Hepatocyte (in vitro differentiated cells): ENCODE results near the gene MOV10L1.

ENCODE experiments used
- CTCF ChIP-seq: fragments of 200-600 bp; sonication (generic); IDR thresholded peaks from 2 replicates; pipeline ENCODE4 v1.5.1; 2016; ENCODE audit warnings: antibody characterized with exemption, mild to moderate bottlenecking; ENCODE audit not compliant: poor library complexity
- EZH2 ChIP-seq: fragments of 200-600 bp; sonication (generic); IDR thresholded peaks from 2 replicates; pipeline ENCODE4 v1.6.1; 2016; ENCODE audit warnings: antibody characterized with exemption, mild to moderate bottlenecking, borderline replicate concordance
- EZH2phosphoT487 ChIP-seq: fragments of 200-600 bp; sonication (generic); IDR thresholded peaks from one replicate; pipeline ENCODE4 v1.6.1; 2018; ENCODE audit warnings: antibody characterized with exemption, mild to moderate bottlenecking, low read depth, moderate library complexity; ENCODE audit not compliant: unreplicated experiment, severe bottlenecking

- TF ChIP-seq CTCF (no peak), EZH2 (no peak), EZH2phosphoT487 (no peak)
These were observed 114.8 kb downstream of the MOV10L1 start for GRCh38 chr22:50204571-50204970.
